Heart left ventricle (tissue), 13 donors: Measurements from ENCODE around the gene CD96.

Source experiments
- CTCF ChIP-seq, 12 donors: fragments of 200-600 bp; sonication (generic) in 4 of 12; IDR thresholded peaks; one replicate each; pipeline versions ENCODE4 v1.5.0 to v1.8.0; 2018 to 2022; ENCODE audit warnings: antibody characterized with exemption in 12 of 12, mild to moderate bottlenecking in 5 of 12
- POLR2A ChIP-seq, 2 donors: fragments of 450-650 bp; IDR thresholded peaks; one replicate each; pipeline ENCODE4 v1.6.1; 2017; ENCODE audit warnings: antibody characterized with exemption in 2 of 2, mild to moderate bottlenecking in 2 of 2, moderate library complexity in 2 of 2
- donor health status: ischemic (EF 13 %, LVEDD 7.1; RV severe dilation, severe dysfunction).
- donor health status: DM: no; HTN: yes; CAD: no.
- donor health status: DM: no; HTN: no; CAD: no.
- donor health status: ischemic (EF 25% LVEDD 6.9; RV normal size, moderate dysfunction).
- donor health status: ischemic (EF 25% LVEDD 5.7; RV mildly dilated, moderate dysfunction).
- donor health status: ischemic (EF 35%, LVEDD 5.7; RV mildly dilated, moderate dysfunction).
- donor health status: nonischemic (EF 11% LVEDD 7.7; RV severe dilation, severe dysfunction).
- donor health status: DM: yes; HTN: yes; CAD: no.
- donor health status: PGD.
- donor health status: ischemic (EF 29% LVEDD 5.4; RV normal size, mild dysfunction).
- donor health status: nonischemic (EF 23%, LVEDD 6.1; RV moderate dilation, normal function).

- TF ChIP-seq CTCF (IDR thresholded peaks at IDR 0.05), result no peak
- TF ChIP-seq POLR2A (IDR thresholded peaks at IDR 0.05), result no peak
Observed at GRCh38 chr3:111662907-111663306, 120.9 kb downstream of the CD96 start.
